ENCODE results near the gene COG3.

The COG3 gene

DNA sequence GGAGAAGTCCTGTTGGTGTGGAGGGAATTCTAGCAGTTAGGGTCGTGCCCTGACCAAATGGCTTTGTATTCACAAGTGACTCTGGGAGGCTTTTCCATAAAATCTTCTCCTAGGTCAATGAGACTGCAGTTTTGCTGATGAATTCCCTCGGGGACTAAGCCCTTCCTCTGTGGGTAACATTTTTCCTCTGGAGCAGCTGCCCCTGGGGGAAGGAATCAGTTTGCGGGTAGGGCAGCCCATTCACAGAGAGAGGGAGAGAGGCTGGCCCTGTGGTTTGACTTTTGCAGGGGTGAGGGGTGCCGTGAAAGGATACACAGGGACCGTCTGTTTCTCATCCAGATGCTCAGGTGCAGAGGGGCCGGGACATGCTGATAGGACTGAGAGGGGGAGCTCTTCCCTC is 83.5 kb downstream of the COG3 start:
- no peak for DNase-seq

DNA sequence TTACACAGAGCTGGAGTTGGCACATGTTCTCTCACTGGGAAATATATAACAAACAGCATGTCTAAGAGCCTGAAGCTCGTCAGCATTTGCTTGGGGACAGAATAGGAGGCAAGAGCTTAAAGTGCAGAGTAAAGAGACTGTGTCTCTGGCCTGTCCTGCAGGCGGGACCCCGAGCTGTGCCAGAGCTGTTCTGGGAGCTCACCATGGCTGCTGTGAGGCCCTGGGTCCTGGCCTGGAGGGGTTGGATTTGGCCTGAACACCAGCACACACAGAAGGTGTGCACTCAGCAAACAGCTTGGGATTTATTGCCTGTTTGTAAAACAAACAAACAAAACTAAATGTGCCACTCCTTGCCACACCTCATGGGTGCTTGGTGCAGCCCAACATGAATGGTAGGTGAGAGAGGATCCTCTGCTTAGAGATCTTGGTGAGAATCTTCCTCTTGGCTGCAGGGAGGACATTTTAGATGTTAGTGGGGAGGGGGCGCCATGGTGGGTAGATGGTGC is 89.9 kb downstream of the COG3 start:
- no peak for DNase-seq

DNA sequence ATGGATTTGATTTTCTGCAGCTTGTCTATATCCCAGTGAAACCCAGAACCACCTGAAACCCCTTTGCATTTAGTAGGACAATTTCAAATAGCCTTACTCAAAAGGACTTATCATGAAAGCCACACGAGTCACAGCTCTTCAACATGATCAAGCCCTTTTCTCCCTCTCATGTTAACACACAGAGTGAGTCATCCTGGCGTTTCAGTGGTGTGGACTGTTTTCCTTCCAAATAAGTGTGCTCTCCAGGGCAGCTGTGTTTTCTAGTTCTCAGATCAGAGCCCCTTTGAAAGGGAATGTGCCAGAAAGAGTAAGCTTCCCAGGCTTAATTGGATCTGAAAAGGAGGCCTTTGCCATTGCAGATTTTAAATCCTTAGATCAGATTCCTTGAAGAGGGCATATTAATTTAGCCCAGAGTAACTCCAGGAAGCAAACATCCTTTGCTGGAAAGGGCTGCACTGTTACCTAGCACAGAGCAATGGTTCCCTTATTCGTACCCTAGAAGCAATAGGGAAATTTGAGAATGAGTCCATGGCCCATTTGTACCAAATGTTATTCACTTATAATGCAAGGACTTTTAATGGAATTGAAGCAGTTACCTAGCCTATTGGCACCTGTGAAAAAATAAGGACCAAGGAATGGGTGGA is 99.5 kb downstream of the COG3 start:
- no peak for DNase-seq

DNA sequence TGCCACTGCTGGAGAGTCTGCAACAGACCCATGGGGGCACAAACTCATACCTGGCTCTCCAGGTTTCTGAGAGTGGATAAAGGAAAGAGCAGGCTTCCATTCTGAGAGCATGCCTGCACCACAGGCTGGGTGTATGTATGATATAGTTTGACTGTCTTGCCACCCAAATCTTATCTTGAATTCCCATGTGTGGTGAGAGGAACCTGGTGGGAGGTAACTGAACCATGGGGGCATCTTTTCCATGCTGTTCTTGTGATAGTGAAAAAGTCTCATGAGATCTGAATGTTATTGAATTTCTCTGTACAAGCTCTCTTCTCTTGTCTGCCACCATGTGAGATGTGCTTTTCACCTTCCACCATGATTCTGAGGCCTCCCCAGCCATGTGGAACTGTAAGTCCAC is 100.6 kb downstream of the COG3 start:
- no peak for DNase-seq

DNA sequence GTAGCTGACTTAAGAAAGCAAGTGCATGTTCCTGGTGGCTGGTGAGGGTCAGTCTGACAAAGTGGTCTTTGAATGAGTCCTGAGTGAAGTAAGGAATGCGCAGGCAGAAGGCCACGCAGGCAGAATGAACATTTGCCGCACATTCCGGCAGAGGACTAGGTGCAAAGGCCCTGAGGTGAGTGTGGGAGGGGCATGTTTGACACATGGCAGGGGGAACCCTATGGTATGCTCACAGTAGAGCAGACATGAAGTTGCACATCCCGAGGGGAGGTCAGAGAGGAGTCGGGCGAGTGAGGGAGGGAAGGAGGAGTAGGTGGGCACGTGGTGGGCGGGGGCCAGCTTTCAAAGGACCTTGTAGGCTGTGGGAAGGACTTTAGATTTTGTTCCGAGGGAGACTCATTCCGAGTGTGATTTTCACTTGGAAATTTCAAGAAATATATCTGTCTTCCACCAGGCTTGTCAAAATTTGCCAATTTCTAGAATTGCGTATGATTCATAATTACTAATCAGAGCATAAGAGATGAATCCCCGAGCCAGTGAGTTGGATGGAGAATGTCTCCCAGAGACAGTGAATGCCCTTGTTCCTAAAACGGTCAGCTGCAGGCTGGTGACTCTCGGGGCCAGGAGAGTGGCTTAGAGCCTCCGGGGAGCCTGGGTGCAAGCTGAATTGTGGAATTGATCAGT is 110.5 kb downstream of the COG3 start:
- no peak for DNase-seq

DNA sequence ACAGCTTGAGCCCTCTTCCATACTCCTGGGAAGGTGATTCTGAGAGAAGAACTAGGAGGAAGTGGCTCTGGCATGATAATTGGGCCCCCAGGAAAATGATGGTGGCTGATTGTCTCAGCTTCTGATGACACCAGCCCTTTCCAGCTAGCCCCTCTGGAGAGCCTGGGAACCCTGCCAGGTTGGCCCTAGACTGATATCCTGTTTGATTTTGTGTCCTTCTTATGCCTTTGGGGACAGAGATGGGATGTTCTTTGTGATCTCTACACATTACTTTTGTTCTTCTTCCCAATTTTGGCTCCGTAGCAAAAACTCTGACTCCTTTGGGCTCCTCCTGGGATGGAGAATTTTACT is 111.1 kb downstream of the COG3 start:
- no peak for DNase-seq

DNA sequence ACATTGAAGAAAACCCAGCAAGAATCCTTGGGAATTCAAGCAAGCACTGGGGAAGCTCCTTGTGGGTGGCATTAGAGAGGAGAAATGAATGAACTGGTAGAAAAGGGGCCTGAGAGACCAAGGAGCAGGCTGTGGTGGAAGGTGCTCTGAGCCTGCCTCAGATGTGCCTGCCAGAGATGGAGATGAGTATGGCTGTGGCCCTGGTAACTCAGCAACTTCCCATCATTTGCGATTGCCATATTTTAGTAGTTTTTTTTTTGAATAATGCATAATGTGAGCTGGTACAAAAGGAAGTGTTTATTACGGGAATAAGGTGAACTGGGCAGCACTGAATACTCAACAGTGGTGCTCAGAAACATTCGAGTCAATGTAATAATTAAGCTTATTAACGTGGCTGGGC is 111.7 kb downstream of the COG3 start:
- DNase-seq = no peak

DNA sequence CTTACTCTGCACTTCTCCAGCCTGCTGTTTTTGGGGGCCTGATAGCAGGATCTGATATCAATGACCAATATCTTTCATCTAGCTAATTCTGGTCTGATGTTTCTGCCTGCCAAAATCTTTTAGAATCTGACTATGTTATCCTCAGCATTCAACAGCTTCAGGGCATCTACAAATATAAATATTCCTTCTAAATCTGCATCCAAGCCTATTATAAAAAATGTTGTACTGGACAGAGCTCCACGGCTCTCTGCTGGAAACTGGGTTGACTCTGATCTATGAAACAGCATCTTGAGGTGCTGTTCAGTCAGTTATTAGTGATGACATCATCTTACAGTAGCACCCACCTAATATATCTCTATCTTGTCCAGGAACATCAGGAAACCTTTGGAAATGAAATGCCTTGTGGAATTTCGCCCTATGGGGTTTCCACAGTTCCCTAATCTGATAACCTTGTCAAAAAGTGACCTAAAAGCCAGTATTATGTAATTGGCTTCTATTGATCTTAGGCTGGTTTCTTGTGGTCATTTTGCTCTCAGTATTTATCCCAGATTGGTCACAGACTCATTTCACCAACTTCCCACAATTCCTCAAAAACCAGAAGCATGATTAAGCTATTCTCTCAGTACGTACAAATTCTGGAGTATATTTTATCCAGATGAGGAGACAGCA is 117.8 kb downstream of the COG3 start:
- DNase-seq = no peak

DNA sequence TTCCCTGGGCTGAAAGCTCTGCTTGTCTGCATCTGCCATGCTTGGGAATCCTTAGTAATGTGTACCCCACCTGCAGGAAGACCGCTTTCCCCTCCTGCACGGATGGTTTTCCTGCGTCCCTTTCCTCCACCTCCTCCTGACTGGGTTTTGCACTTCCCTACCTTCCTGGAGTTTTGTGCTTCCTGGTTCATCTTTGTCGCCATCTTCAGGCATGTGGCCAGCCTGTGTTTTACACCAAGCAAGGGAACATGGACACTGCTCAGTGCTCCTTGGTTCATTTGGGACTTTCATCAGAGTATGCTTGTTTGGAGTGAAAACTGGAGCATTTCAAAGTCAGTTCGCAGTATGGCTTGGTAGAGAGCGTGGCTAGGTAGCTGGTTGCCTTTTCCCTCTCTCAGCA is 120.1 kb downstream of the COG3 start:
- DNase-seq = no peak

All from activated naive CD4-positive, alpha-beta T cell treated with anti-CD3 and anti-CD28 coated beads, Interleukin-2, amount 50 U/mL, for 16 hours (primary cell).